ENCODE measurements around the gene FNIP2. TPM values are rescaled to one million over a fixed set of nuclear protein-coding genes. Genes with fewer than 3 reads are reported as not detected.

The FNIP2 gene
- total and polyA plus RNA-seq, 9 of the 15 experiments (the other 6 are each of a cell fraction or from before 2014, with no cell fraction given) = 1.7 to 15.5 (median 8.3) TPM

GRCh38 chr4:158913766-158914165 lies 144.9 kb downstream of the FNIP2 start:
- ATAC-seq = no peak
- H3K27ac ChIP-seq (ENCODE audit: extremely low read depth, low read depth, low read length) = no peak overlapping the region
- no peak for DNase-seq (ENCODE audit: extremely low read depth in 1 of 4, low spot score in 3 of 4)
- no peak overlapping the region for H3K4me2 ChIP-seq (ENCODE audit: insufficient read depth, low read length)
- no peak overlapping the region for H3K9ac ChIP-seq (ENCODE audit: insufficient read depth in 1 of 2, low read depth in 2 of 2, low read length in 2 of 2)
- no peaks in the 10 kb centered on the region for H3K79me2 ChIP-seq (ENCODE audit: control insufficient read depth, insufficient read depth, low read length)
- H3K9me1 ChIP-seq (ENCODE audit: control insufficient read depth, insufficient read depth, low read length) = no peaks in the 10 kb centered on the region
- no peaks in the 10 kb centered on the region for H3K27me3 ChIP-seq (ENCODE audit: control insufficient read depth in 2 of 2, insufficient read depth in 2 of 2, low read length in 2 of 2)
- no peaks in the 10 kb centered on the region; a peak in 1 of 5 replicates for H3K4me1 ChIP-seq (replicated peaks in 1 of 2; ENCODE audit: control insufficient read depth in 2 of 2, insufficient read depth in 2 of 2, low read length in 2 of 2)
- intact Hi-C loops (cut with micrococcal nuclease) (no loop called here), in situ Hi-C loops (cut with MboI) (no loop called here)
- H4K20me1 ChIP-seq (replicated peaks; ENCODE audit: control insufficient read depth, insufficient read depth, low read length) = no peaks in the 10 kb centered on the region
- ChIA-PET CTCF (ENCODE audit: low intra/inter-chr PET ratio) (no interaction called here), POLR2A (interaction anchor here (1.5 kb wide), 1 partner anchor 10 kb away, joined by 3 read pairs; no protein-coding TSS in a partner anchor)
- 38% methylated on average over 4 of the region's 5 CpGs for WGBS (ENCODE audit: insufficient coverage, low coverage, missing lambda C conversion rate)
- no peaks in the 10 kb centered on the region for H3K36me3 ChIP-seq (ENCODE audit: control insufficient read depth, insufficient read depth, low read length)
- no TSS peak for BruUV-seq (replicated peaks)
- H3K4me3 ChIP-seq = no peak overlapping the region
- H3K9me3 ChIP-seq (replicated peaks; ENCODE audit: control insufficient read depth, insufficient read depth, low read depth, low read length) = no peaks in the 10 kb centered on the region
- no peak overlapping the region for H2AFZ ChIP-seq (ENCODE audit: low read depth, low read length)
- FAIRE-seq = no peak
- TF ChIP-seq HDAC3 (IDR thresholded peaks at IDR 0.05; ENCODE audit: borderline replicate concordance, partially characterized antibody) (no peak), ZFP36 (IDR thresholded peaks at IDR 0.05; ENCODE audit: low read depth, low read length, partially characterized antibody) (no peak)
- TF ChIP-seq, protein P1, sequence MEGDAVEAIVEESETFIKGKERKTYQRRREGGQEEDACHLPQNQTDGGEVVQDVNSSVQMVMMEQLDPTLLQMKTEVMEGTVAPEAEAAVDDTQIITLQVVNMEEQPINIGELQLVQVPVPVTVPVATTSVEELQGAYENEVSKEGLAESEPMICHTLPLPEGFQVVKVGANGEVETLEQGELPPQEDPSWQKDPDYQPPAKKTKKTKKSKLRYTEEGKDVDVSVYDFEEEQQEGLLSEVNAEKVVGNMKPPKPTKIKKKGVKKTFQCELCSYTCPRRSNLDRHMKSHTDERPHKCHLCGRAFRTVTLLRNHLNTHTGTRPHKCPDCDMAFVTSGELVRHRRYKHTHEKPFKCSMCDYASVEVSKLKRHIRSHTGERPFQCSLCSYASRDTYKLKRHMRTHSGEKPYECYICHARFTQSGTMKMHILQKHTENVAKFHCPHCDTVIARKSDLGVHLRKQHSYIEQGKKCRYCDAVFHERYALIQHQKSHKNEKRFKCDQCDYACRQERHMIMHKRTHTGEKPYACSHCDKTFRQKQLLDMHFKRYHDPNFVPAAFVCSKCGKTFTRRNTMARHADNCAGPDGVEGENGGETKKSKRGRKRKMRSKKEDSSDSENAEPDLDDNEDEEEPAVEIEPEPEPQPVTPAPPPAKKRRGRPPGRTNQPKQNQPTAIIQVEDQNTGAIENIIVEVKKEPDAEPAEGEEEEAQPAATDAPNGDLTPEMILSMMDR (IDR thresholded peaks at IDR 0.05 in 2 of 3, conservative IDR thresholded peaks at IDR 0.05 in 1 of 3; ENCODE audit: insufficient read depth in 2 of 3, low read depth in 1 of 3, low read length in 3 of 3) = no peak

DNA sequence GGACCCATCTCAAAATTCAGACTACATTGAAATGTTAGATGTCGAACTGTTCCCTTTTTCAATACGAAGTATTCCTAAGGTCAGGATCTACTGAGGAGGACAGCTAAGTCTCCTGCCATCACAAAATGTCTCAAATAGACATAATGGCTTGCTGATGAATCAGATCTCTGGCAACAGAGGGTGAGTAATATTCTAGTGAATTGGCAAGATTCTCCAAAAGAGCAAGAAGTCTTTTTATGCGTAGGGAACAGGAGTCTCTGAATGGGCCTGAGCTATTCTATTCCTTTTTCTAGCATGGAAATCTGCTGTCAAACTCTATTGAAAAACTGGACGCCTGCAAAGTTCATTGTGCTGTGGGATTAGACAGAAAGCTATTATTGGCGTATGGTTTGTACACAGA lies 145.4 kb downstream of the FNIP2 start:
- H3K36me3 ChIP-seq (ENCODE audit: control insufficient read depth, insufficient read depth, low read length) = no peaks in the 10 kb centered on the region
- in situ Hi-C loops (cut with MboI) = no loop called here
- no peaks in the 10 kb centered on the region for H3K9me1 ChIP-seq (ENCODE audit: control insufficient read depth, insufficient read depth, low read length)
- H3K4me1 ChIP-seq (replicated peaks in 1 of 2; ENCODE audit: control insufficient read depth in 2 of 2, insufficient read depth in 2 of 2, low read length in 2 of 2) = no peaks in the 10 kb centered on the region; a peak in 1 of 5 replicates
- no peaks in the 10 kb centered on the region for H3K79me2 ChIP-seq (ENCODE audit: control insufficient read depth, insufficient read depth, low read length)
- H4K20me1 ChIP-seq (replicated peaks; ENCODE audit: control insufficient read depth, insufficient read depth, low read length) = no peaks in the 10 kb centered on the region
- no peak overlapping the region; the same call in 1 of the 2 replicates for H2AFZ ChIP-seq (ENCODE audit: low read depth, low read length)
- H3K27me3 ChIP-seq (ENCODE audit: control insufficient read depth in 2 of 2, insufficient read depth in 2 of 2, low read length in 2 of 2) = no peaks in the 10 kb centered on the region
- CTCF ChIA-PET (ENCODE audit: low intra/inter-chr PET ratio) = no interaction called here
- FAIRE-seq (no peak), ATAC-seq (no peak), DNase-seq (ENCODE audit: extremely low read depth in 1 of 4, low spot score in 3 of 4) (no peak)
- no peak overlapping the region for H3K4me3 ChIP-seq
- WGBS (ENCODE audit: insufficient coverage, low coverage, missing lambda C conversion rate) = 47% methylated on average over 5 of the region's 5 CpGs
- H3K4me2 ChIP-seq (ENCODE audit: insufficient read depth, low read length) = no peak overlapping the region
- no peaks in the 10 kb centered on the region for H3K9me3 ChIP-seq (replicated peaks; ENCODE audit: control insufficient read depth, insufficient read depth, low read depth, low read length)
- no peak overlapping the region for H3K27ac ChIP-seq (ENCODE audit: extremely low read depth, low read depth, low read length)
- H3K9ac ChIP-seq (ENCODE audit: insufficient read depth in 1 of 2, low read depth in 2 of 2, low read length in 2 of 2) = no peak overlapping the region
- POLR2A ChIA-PET = interaction anchor here (0.9 to 1.5 kb wide), 2 partner anchors 10 to 21 kb away, joined by 3 to 4 read pairs; no protein-coding TSS in a partner anchor
- intact Hi-C loops (cut with micrococcal nuclease) = no loop called here
- BruUV-seq (replicated peaks) = no TSS peak
- TF ChIP-seq PCBP1 (IDR thresholded peaks at IDR 0.05; ENCODE audit: low read depth, low read length, poor library complexity, severe bottlenecking) (no peak), FOSL1 (tag; conservative IDR thresholded peaks at IDR 0.05) (peak; percentile 60), ATF3 (IDR thresholded peaks at IDR 0.05) (0 out of 2 replicates have a peak, but pooled peaks have one; percentile 16), ATF3 (CRISPR knock-in tag; conservative IDR thresholded peaks at IDR 0.05) (no peak)
- TF ChIP-seq, protein P2, sequence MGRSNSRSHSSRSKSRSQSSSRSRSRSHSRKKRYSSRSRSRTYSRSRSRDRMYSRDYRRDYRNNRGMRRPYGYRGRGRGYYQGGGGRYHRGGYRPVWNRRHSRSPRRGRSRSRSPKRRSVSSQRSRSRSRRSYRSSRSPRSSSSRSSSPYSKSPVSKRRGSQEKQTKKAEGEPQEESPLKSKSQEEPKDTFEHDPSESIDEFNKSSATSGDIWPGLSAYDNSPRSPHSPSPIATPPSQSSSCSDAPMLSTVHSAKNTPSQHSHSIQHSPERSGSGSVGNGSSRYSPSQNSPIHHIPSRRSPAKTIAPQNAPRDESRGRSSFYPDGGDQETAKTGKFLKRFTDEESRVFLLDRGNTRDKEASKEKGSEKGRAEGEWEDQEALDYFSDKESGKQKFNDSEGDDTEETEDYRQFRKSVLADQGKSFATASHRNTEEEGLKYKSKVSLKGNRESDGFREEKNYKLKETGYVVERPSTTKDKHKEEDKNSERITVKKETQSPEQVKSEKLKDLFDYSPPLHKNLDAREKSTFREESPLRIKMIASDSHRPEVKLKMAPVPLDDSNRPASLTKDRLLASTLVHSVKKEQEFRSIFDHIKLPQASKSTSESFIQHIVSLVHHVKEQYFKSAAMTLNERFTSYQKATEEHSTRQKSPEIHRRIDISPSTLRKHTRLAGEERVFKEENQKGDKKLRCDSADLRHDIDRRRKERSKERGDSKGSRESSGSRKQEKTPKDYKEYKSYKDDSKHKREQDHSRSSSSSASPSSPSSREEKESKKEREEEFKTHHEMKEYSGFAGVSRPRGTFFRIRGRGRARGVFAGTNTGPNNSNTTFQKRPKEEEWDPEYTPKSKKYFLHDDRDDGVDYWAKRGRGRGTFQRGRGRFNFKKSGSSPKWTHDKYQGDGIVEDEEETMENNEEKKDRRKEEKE (IDR thresholded peaks at IDR 0.05; ENCODE audit: borderline replicate concordance in 1 of 2, control insufficient read depth in 1 of 2, low read depth in 2 of 2, low read length in 1 of 2) = no peak

Measured in K562 (cell line).